B cell (primary cell): ENCODE measurements around the gene ARV1. TPM values are rescaled to one million over a fixed set of nuclear protein-coding genes. Genes with fewer than 3 reads are reported as not detected.
A peak's percentile ranks its signal among the peaks of the same experiment; 100 is the strongest.

Experiments
- ATAC-seq: fragments of 200-7000 bp; cut with Tn5 transposase; one replicate; pipeline ENCODE4 v1.10.0; 2021; ENCODE audit warnings: low read depth, mild to moderate bottlenecking, moderate number of reproducible peaks, moderate library complexity
- CTCF ChIA-PET: fragments of 350-600 bp; sonication (Branson Sonifier 250); formaldehyde crosslinking; loops from one replicate; lab custom pipeline; 2021; ENCODE audit warnings: antibody characterized with exemption, inconsistent platforms; lab: Charles Lee
- POLR2A ChIA-PET: fragments of 350-600 bp; sonication (Branson Sonifier 250); formaldehyde crosslinking; loops from one replicate; lab custom pipeline; 2021; ENCODE audit warnings: antibody characterized with exemption; lab: Charles Lee
- DNase-seq: peaks from one replicate; pipeline ENCODE4 v3.0.0; 2013
- H2AFZ ChIP-seq: 2 replicates; pipeline ENCODE4 v1.6.1; 2012; ENCODE audit warnings: mild to moderate bottlenecking, low read depth, low read length; ENCODE audit not compliant: insufficient read depth, poor library complexity, severe bottlenecking
- H3K27ac ChIP-seq, 2 donors: 1 replicate in 1 of 2; 2 replicates in 1 of 2; pipeline ENCODE4 v1.5.1; 2012 to 2013; ENCODE audit warnings: low read length in 2 of 2, mild to moderate bottlenecking in 2 of 2, moderate library complexity in 1 of 2
- H3K27me3 ChIP-seq, 4 experiments: fragments of 200-600 bp in 1 of 4; sonication (generic) in 1 of 4; replicated peaks in 1 of 4; 1 replicate in 2 of 4; 2 replicates in 2 of 4; pipeline versions ENCODE4 v1.6.1 to v1.7.0; 2013 to 2016; ENCODE audit warnings: low read length in 3 of 4, mild to moderate bottlenecking in 2 of 4, mixed read lengths in 1 of 4, moderate library complexity in 1 of 4; ENCODE audit not compliant: insufficient read depth in 4 of 4, control insufficient read depth in 3 of 4; ENCODE audit errors: control extremely low read depth in 1 of 4
- H3K36me3 ChIP-seq, 2 experiments: replicated peaks in 1 of 2; 1 replicate in 1 of 2; 2 replicates in 1 of 2; pipeline versions ENCODE4 v1.6.1 to v1.7.1; 2013; ENCODE audit warnings: low read length in 1 of 2; ENCODE audit not compliant: insufficient read depth in 2 of 2, control insufficient read depth in 1 of 2; ENCODE audit errors: control extremely low read depth in 1 of 2, extremely low read depth in 1 of 2
- H3K4me1 ChIP-seq, 2 donors: fragments of 200-600 bp in 1 of 2; sonication (generic) in 1 of 2; 1 replicate in 1 of 2; 2 replicates in 1 of 2; pipeline versions ENCODE4 v1.5.1 to v1.6.1; 2013 to 2017; ENCODE audit warnings: low read length in 2 of 2; ENCODE audit not compliant: control insufficient read depth in 2 of 2, insufficient read depth in 2 of 2
- H3K4me2 ChIP-seq: replicated peaks from 2 replicates; pipeline ENCODE3; 2012; ENCODE audit warnings: mild to moderate bottlenecking, low read depth, low read length; ENCODE audit not compliant: poor library complexity, severe bottlenecking
- H3K4me3 ChIP-seq, 5 experiments: fragments of 200-600 bp in 1 of 5; sonication (generic) in 1 of 5; 1 replicate in 3 of 5; 2 replicates in 2 of 5; pipeline versions ENCODE4 v1.5.1 to v1.7.0; 2011 to 2016; ENCODE audit warnings: low read length in 4 of 5, mild to moderate bottlenecking in 4 of 5, low read depth in 2 of 5, control low read depth in 1 of 5, moderate library complexity in 1 of 5; ENCODE audit not compliant: insufficient read depth in 1 of 5; ENCODE audit errors: control extremely low read depth in 1 of 5, extremely low read depth in 1 of 5
- H3K79me2 ChIP-seq: fragments of 200-600 bp; sonication (generic); one replicate; pipeline ENCODE4 v1.6.0; 2016; ENCODE audit warnings: low read length; ENCODE audit not compliant: control insufficient read depth, insufficient read depth
- H3K9ac ChIP-seq: fragments of 200-600 bp; sonication (generic); 2 replicates; pipeline ENCODE4 v1.6.1; 2017; ENCODE audit warnings: mild to moderate bottlenecking, low read length, moderate library complexity
- H3K9me3 ChIP-seq, 3 donors: one replicate each; pipeline versions ENCODE4 v1.6.1 to v1.7.1; 2013; ENCODE audit warnings: low read length in 2 of 3; ENCODE audit not compliant: control insufficient read depth in 2 of 3, insufficient read depth in 1 of 3; ENCODE audit errors: control extremely low read depth in 1 of 3
- H4K20me1 ChIP-seq: 2 replicates; pipeline ENCODE4 v1.6.0; 2012; ENCODE audit warnings: mild to moderate bottlenecking, low read length; ENCODE audit not compliant: insufficient read depth, control insufficient read depth, poor library complexity, severe bottlenecking
- H3K27ac Mint-ChIP-seq: one replicate; pipeline ENCODE4 v1.8.0; 2021; ENCODE audit warnings: mixed read lengths
- H3K27me3 Mint-ChIP-seq: one replicate; pipeline ENCODE4 v1.8.0; 2021; ENCODE audit warnings: mixed read lengths
- H3K4me1 Mint-ChIP-seq: one replicate; pipeline ENCODE4 v1.8.0; 2021; ENCODE audit warnings: mixed read lengths
- H3K4me3 Mint-ChIP-seq: one replicate; pipeline ENCODE4 v1.8.0; 2021; ENCODE audit warnings: mixed read lengths
- H3K9me3 Mint-ChIP-seq: one replicate; pipeline ENCODE4 v1.8.0; 2022; ENCODE audit warnings: mixed read lengths; ENCODE audit not compliant: insufficient read depth
- CTCF ChIP-seq: fragments of 200-600 bp; IDR thresholded peaks from one replicate; pipeline ENCODE4 v1.8.0; 2022; ENCODE audit warnings: antibody characterized with exemption, mild to moderate bottlenecking
- EZH2 ChIP-seq: IDR thresholded peaks from 2 replicates; pipeline ENCODE4 v1.6.1; 2012; ENCODE audit warnings: borderline replicate concordance, low read depth, mild to moderate bottlenecking, moderate library complexity, low read length; ENCODE audit not compliant: insufficient read depth, poor library complexity, severe bottlenecking
- WGBS: methylation state at CpG from one replicate; pipeline ENCODE4 v1.1.5; 2013; ENCODE audit warnings: missing lambda C conversion rate; ENCODE audit not compliant: insufficient coverage; 5-methylcytosine and 5-hydroxymethylcytosine counted together
- intact Hi-C: fragments of 100-400 bp; cut with micrococcal nuclease; formaldehyde crosslinking; loops from one replicate; pipeline ENCODE4 v1.10.0; 2022
- polyA plus RNA-seq: library from polyadenylated mRNA; depleted of rRNA; stranded (reverse); fragments of >200 nt; gene quantifications from 2 replicates; pipeline ENCODE4 v1.2.3, GENCODE V29; 2012
- total RNA-seq, 2 donors: library from RNA; stranded (reverse); fragments of 120-200 nt in 1 of 2; gene quantifications; 1 replicate in 1 of 2; 2 replicates in 1 of 2; pipeline versions ENCODE4 v1.2.3 to v1.2.4, GENCODE V29; 2013 to 2022

ARV1 gene
- total and polyA plus RNA-seq, 2 donors (not counting 1 experiment from before 2014, with no cell fraction given), result 10.7 to 11.6 TPM

GRCh38 chr1:231037585-231038517 lies 59.0 kb downstream of the ARV1 start:
- H3K27me3 ChIP-seq, result peaks cover 0 to 11% (median 3%) of the 10 kb centered on the region in 4 experiments
- no peaks in the 10 kb centered on the region for H3K36me3 ChIP-seq
- intact Hi-C loops, result no loop called here
- no peak overlapping the region for H3K9ac ChIP-seq
- H2AFZ ChIP-seq, result no peak overlapping the region
- CTCF ChIA-PET, result interaction anchor here (0.9 to 1.2 kb wide), 2 partner anchors 16 to 121 kb away, joined by 3 read pairs; no protein-coding TSS in a partner anchor
- peaks cover 12% of the 10 kb centered on the region for H3K79me2 ChIP-seq
- Mint-ChIP-seq H3K27me3 (peaks cover 3% of the 10 kb centered on the region), H3K9me3 (no peaks in the 10 kb centered on the region), H3K27ac (no peak overlapping the region), H3K4me1 (peaks cover 16% of the 10 kb centered on the region), H3K4me3 (peak overlapping the region; percentile 19)
- H3K4me2 ChIP-seq, result no peak overlapping the region
- TF ChIP-seq EZH2 (no peak), CTCF (no peak)
- 92% methylated on average over 9 of the region's 13 CpGs for WGBS
- POLR2A ChIA-PET, result no interaction called here
- no peak overlapping the region for H3K27ac ChIP-seq
- no peak overlapping the region for H3K4me3 ChIP-seq
- DNase-seq, result no peak
- H3K4me1 ChIP-seq, result peaks cover 13% of the 10 kb centered on the region in 2 donors
- no peaks in the 10 kb centered on the region for H3K9me3 ChIP-seq
- ATAC-seq, result no peak
- no peaks in the 10 kb centered on the region for H4K20me1 ChIP-seq
